SU-DHL-6 (cell line): ENCODE results near the gene LRIT2.

Experiments
- CTCF ChIP-seq: fragments of 200-600 bp; sonication (generic); IDR thresholded peaks from one replicate; pipeline ENCODE4 v1.5.1; 2017; ENCODE audit warnings: antibody characterized with exemption, mild to moderate bottlenecking, low read length, moderate library complexity; ENCODE audit not compliant: insufficient read depth, poor library complexity, severe bottlenecking
- EZH2phosphoT487 ChIP-seq: fragments of 200-600 bp; sonication (generic), shearing (Covaris generic); conservative IDR thresholded peaks from 2 replicates; pipeline ENCODE4 v1.6.1; 2018; ENCODE audit warnings: mild to moderate bottlenecking, antibody characterized with exemption, low read length, moderate library complexity, mixed read lengths

- TF ChIP-seq CTCF, result no peak
- TF ChIP-seq EZH2phosphoT487, result no peak
Observed at GRCh38 chr10:84235096-84235495, 9.8 kb upstream of the LRIT2 start.
